SK-N-SH treated with all-trans-retinoic acid at 6 μM for 48 hours (cell line): ENCODE data around the gene LINC00632.

ENCODE experiments used
- ATAC-seq: fragments of 200-7000 bp; cut with Tn5 transposase; 3 replicates; pipeline ENCODE4 v1.9.1; 2020; ENCODE audit warnings: mild to moderate bottlenecking, moderate library complexity
- ARNTL ChIP-seq: fragments of 450-650 bp; formaldehyde crosslinking; IDR thresholded peaks from 2 replicates; pipeline ENCODE4 v1.5.0; 2020; ENCODE audit warnings: low read depth, mild to moderate bottlenecking, moderate library complexity, borderline replicate concordance
- BACH2 ChIP-seq: fragments of 250-450 bp; sonication (Bioruptor Pico); IDR thresholded peaks from 2 replicates; pipeline ENCODE4 v1.9.0; 2021; ENCODE audit warnings: mild to moderate bottlenecking, borderline replicate concordance
- CREB5 ChIP-seq: fragments of 250-450 bp; sonication (Bioruptor Pico); IDR thresholded peaks from 2 replicates; pipeline ENCODE4 v1.5.1; 2020; ENCODE audit warnings: low read depth, mild to moderate bottlenecking, moderate library complexity
- CSDC2 ChIP-seq: fragments of 250-450 bp; sonication (Bioruptor Pico); IDR thresholded peaks from 2 replicates; pipeline ENCODE4 v1.5.0; 2020; ENCODE audit warnings: mild to moderate bottlenecking, moderate library complexity
- CSRNP3 ChIP-seq: fragments of 250-450 bp; sonication (Bioruptor Pico); IDR thresholded peaks from 2 replicates; pipeline ENCODE4 v1.5.1; 2021; ENCODE audit warnings: mild to moderate bottlenecking, moderate library complexity
- ESRRG ChIP-seq: fragments of 250-450 bp; sonication (Bioruptor Pico); IDR thresholded peaks from 2 replicates; pipeline ENCODE4 v1.6.1; 2021; ENCODE audit warnings: mild to moderate bottlenecking
- GLIS3 ChIP-seq: fragments of 250-450 bp; sonication (Bioruptor Pico); IDR thresholded peaks from 2 replicates; pipeline ENCODE4 v1.5.0; 2020; ENCODE audit warnings: mild to moderate bottlenecking, moderate library complexity
- ISL1 ChIP-seq: fragments of 250-450 bp; sonication (Bioruptor Pico); IDR thresholded peaks from 2 replicates; pipeline ENCODE4 v2.1.2; 2022; ENCODE audit warnings: mild to moderate bottlenecking, moderate library complexity
- PATZ1 ChIP-seq: fragments of 250-450 bp; sonication (Bioruptor Pico); IDR thresholded peaks from 2 replicates; pipeline ENCODE4 v1.8.0; 2020; ENCODE audit warnings: mild to moderate bottlenecking, moderate library complexity, borderline replicate concordance
- POU6F1 ChIP-seq: fragments of 250-450 bp; sonication (Bioruptor Pico); IDR thresholded peaks from 2 replicates; pipeline ENCODE4 v1.8.0; 2021; ENCODE audit warnings: low read depth, mild to moderate bottlenecking, moderate library complexity, borderline replicate concordance
- PPARA ChIP-seq: fragments of 250-450 bp; sonication (Bioruptor Pico); IDR thresholded peaks from 2 replicates; pipeline ENCODE4 v1.5.0; 2020; ENCODE audit warnings: mild to moderate bottlenecking, borderline replicate concordance
- SNAI2 ChIP-seq: fragments of 250-450 bp; sonication (Bioruptor Pico); IDR thresholded peaks from 2 replicates; pipeline ENCODE4 v1.5.0; 2020; ENCODE audit warnings: mild to moderate bottlenecking, moderate library complexity
- TCF4 ChIP-seq: fragments of 250-450 bp; sonication (Bioruptor Pico); IDR thresholded peaks from 2 replicates; pipeline ENCODE4 v1.8.0; 2021; ENCODE audit warnings: mild to moderate bottlenecking, moderate library complexity, borderline replicate concordance
- TOX ChIP-seq: fragments of 250-450 bp; sonication (Bioruptor Pico); IDR thresholded peaks from 2 replicates; pipeline ENCODE4 v1.8.0; 2021; ENCODE audit warnings: mild to moderate bottlenecking, moderate library complexity, borderline replicate concordance
- TSHZ2 ChIP-seq: fragments of 250-450 bp; sonication (Bioruptor Pico); IDR thresholded peaks from 2 replicates; pipeline ENCODE4 v1.5.0; 2020; ENCODE audit warnings: mild to moderate bottlenecking, moderate library complexity
- ZFP3 ChIP-seq: fragments of 250-450 bp; sonication (Bioruptor Pico); IDR thresholded peaks from 2 replicates; pipeline ENCODE4 v1.5.0; 2020; ENCODE audit warnings: mild to moderate bottlenecking, moderate library complexity
- ZFP30 ChIP-seq: fragments of 450-650 bp; formaldehyde crosslinking; IDR thresholded peaks from 2 replicates; pipeline ENCODE4 v1.5.0; 2022; ENCODE audit warnings: mild to moderate bottlenecking, moderate library complexity
- ZNF565 ChIP-seq: fragments of 450-650 bp; formaldehyde crosslinking; conservative IDR thresholded peaks from 2 replicates; pipeline ENCODE4 v1.5.0; 2020; ENCODE audit warnings: low read depth, mild to moderate bottlenecking, moderate library complexity
- ZNF70 ChIP-seq: fragments of 450-650 bp; formaldehyde crosslinking; IDR thresholded peaks from 2 replicates; pipeline ENCODE4 v1.5.0; 2020; ENCODE audit warnings: mild to moderate bottlenecking, moderate library complexity
- ZNF8 ChIP-seq: fragments of 450-650 bp; formaldehyde crosslinking; IDR thresholded peaks from 2 replicates; pipeline ENCODE4 v1.5.0; 2020; ENCODE audit warnings: mild to moderate bottlenecking, moderate library complexity

Gene LINC00632

GRCh38 chrX:140776320-140776719 lies 66.8 kb downstream of the LINC00632 start:
- no peak for ATAC-seq
- no peak for TF ChIP-seq PPARA (CRISPR knock-in tag)
- TF ChIP-seq TOX (CRISPR knock-in tag), result no peak
- no peak for TF ChIP-seq ZNF70 (CRISPR knock-in tag)
- TF ChIP-seq CSDC2 (CRISPR knock-in tag), result no peak

GRCh38 chrX:140794642-140795041 lies 85.1 kb downstream of the LINC00632 start:
- no peak for TF ChIP-seq BACH2 (CRISPR knock-in tag)
- TF ChIP-seq CSRNP3 (CRISPR knock-in tag), result no peak
- no peak for TF ChIP-seq ZNF565 (CRISPR knock-in tag)
- no peak for ATAC-seq

- TF ChIP-seq GLIS3 (CRISPR knock-in tag) (no peak), ZNF8 (CRISPR knock-in tag) (no peak), POU6F1 (no peak), ZFP30 (no peak)
- TF ChIP-seq, all 23 proteins: peak for 0
These were observed 89.7 kb downstream of the LINC00632 start for GRCh38 chrX:140799216-140799615.

GRCh38 chrX:140804292-140804691 lies 94.7 kb downstream of the LINC00632 start:
- no peak for ATAC-seq
- no peak for TF ChIP-seq ZNF70 (CRISPR knock-in tag)
- TF ChIP-seq CSRNP3 (CRISPR knock-in tag), result no peak
- TF ChIP-seq TSHZ2 (CRISPR knock-in tag), result no peak
- no peak for TF ChIP-seq ISL1 (CRISPR knock-in tag)
- no peak for TF ChIP-seq PPARA (CRISPR knock-in tag)
- TF ChIP-seq GLIS3 (CRISPR knock-in tag), result no peak
- no peak for TF ChIP-seq ARNTL
- TF ChIP-seq SNAI2 (CRISPR knock-in tag), result no peak
- no peak for TF ChIP-seq POU6F1
- no peak for TF ChIP-seq ZNF8 (CRISPR knock-in tag)
- TF ChIP-seq ZFP30, result no peak
- no peak for TF ChIP-seq ZNF565 (CRISPR knock-in tag)

More at GRCh38 chrX:140799216-140799615, 89.7 kb downstream of the LINC00632 start:
- ATAC-seq, result no peak

GRCh38 chrX:140815868-140816267 lies 106.3 kb downstream of the LINC00632 start:
- ATAC-seq, result no peak
- TF ChIP-seq SNAI2 (CRISPR knock-in tag), result no peak
- TF ChIP-seq ISL1 (CRISPR knock-in tag), result no peak
- no peak for TF ChIP-seq POU6F1
- no peak for TF ChIP-seq ZFP3 (CRISPR knock-in tag)
- no peak for TF ChIP-seq ZNF70 (CRISPR knock-in tag)
- TF ChIP-seq ARNTL, result no peak
- TF ChIP-seq TOX (CRISPR knock-in tag), result no peak
- TF ChIP-seq ESRRG (CRISPR knock-in tag), result no peak
- TF ChIP-seq PATZ1 (CRISPR knock-in tag), result no peak
- TF ChIP-seq CREB5 (CRISPR knock-in tag), result no peak
- no peak for TF ChIP-seq ZFP30
- TF ChIP-seq TCF4 (CRISPR knock-in tag), result no peak
